ENCODE results near the gene SLC44A1. TPM values are rescaled to one million over a fixed set of nuclear protein-coding genes. Genes with fewer than 3 reads are reported as not detected.

The SLC44A1 gene
- total and polyA plus RNA-seq, 2 donors from 2014 or later: 17.4 to 42.3 TPM

DNA sequence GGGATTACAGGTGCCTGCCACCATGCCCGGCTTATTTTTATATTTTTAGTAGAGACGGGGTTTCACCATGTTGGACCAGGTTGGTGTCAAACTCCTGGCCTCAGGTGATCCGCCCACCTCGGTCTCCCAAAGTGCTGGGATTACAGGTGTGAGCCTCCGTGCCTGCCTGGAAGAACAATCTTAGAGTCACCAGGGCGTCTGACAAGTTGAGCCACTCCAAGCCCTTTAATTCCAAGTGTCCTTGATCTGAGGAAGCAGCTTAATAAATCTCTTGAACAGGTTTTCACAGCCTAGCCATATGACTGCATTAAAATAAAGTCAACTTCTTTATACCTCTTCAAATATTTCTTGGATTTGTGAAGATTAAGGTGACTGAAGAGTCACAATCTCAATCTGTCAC lies 31.5 kb downstream of the SLC44A1 start:
- FAIRE-seq: no peak
- intact Hi-C loops (cut with DNase I): no loop called here
- TF ChIP-seq CTCF (IDR thresholded peaks at IDR 0.05; ENCODE audit: borderline replicate concordance, extremely low read depth, insufficient read depth): no peak
- Histone ChIP-seq H3K27me3 (ENCODE audit: control insufficient read depth, insufficient read depth, low read length) (no peaks in the 10 kb centered on the region), H3K9me3 (ENCODE audit: control insufficient read depth in 2 of 3, insufficient read depth in 1 of 3, low read length in 3 of 3) (no peaks in the 10 kb centered on the region), H3K9ac (ENCODE audit: low read length in 3 of 3) (no peak overlapping the region), H3K36me3 (ENCODE audit: control insufficient read depth in 2 of 3, insufficient read depth in 3 of 3, low read length in 3 of 3) (no peaks in the 10 kb centered on the region), H3K27ac (ENCODE audit: low read depth in 2 of 2, low read length in 2 of 2) (no peak overlapping the region), H3K4me1 (ENCODE audit: control insufficient read depth in 2 of 3, insufficient read depth in 2 of 3, low read depth in 1 of 3, low read length in 3 of 3) (no peaks in the 10 kb centered on the region), H3K4me3 (ENCODE audit: low read length in 3 of 3) (no peak overlapping the region)
- DNase-seq: no peak

DNA sequence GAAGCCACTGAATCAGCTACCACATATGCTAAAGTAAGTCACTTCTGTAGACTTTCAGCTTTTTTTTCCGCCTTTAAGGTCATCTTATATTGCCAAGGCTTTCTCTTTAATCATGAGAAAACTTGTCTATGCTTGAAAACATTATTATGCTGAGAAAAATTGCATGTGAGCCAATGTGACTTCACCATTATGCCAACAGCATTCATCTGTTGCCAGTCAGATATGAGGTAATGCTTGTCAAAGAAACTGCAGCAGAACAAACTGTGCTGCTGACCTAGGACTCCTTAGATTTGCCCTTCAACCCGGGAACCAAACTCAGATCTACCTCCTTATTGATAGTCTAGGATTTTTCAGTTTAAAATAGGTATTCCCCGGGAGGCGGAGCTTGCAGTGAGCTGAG lies 34.3 kb downstream of the SLC44A1 start:
- H3K27me3 ChIP-seq (ENCODE audit: control insufficient read depth, insufficient read depth, low read length): no peaks in the 10 kb centered on the region
- H3K4me1 ChIP-seq (ENCODE audit: control insufficient read depth in 2 of 3, insufficient read depth in 2 of 3, low read depth in 1 of 3, low read length in 3 of 3): no peaks in the 10 kb centered on the region
- no peak overlapping the region for H3K27ac ChIP-seq (ENCODE audit: low read depth in 2 of 2, low read length in 2 of 2)
- no peak overlapping the region for H3K9ac ChIP-seq (ENCODE audit: low read length in 3 of 3)
- no peak overlapping the region for H3K4me3 ChIP-seq (ENCODE audit: low read length in 3 of 3)
- intact Hi-C loops (cut with DNase I): no loop called here
- no peak for DNase-seq
- no peaks in the 10 kb centered on the region for H3K9me3 ChIP-seq (ENCODE audit: control insufficient read depth in 2 of 3, insufficient read depth in 1 of 3, low read length in 3 of 3)
- TF ChIP-seq CTCF (IDR thresholded peaks at IDR 0.05; ENCODE audit: borderline replicate concordance, extremely low read depth, insufficient read depth): no peak
- FAIRE-seq: no peak
- H3K36me3 ChIP-seq (ENCODE audit: control insufficient read depth in 2 of 3, insufficient read depth in 3 of 3, low read length in 3 of 3): no peaks in the 10 kb centered on the region

GRCh38 chr9:105280691-105281090 lies 36.2 kb downstream of the SLC44A1 start:
- intact Hi-C loops (cut with DNase I): no loop called here
- Histone ChIP-seq H3K9ac (ENCODE audit: low read length in 3 of 3) (no peak overlapping the region), H3K4me3 (ENCODE audit: low read length in 3 of 3) (no peak overlapping the region), H3K36me3 (ENCODE audit: control insufficient read depth in 2 of 3, insufficient read depth in 3 of 3, low read length in 3 of 3) (no peaks in the 10 kb centered on the region), H3K27ac (ENCODE audit: low read depth in 2 of 2, low read length in 2 of 2) (no peak overlapping the region), H3K4me1 (ENCODE audit: control insufficient read depth in 2 of 3, insufficient read depth in 2 of 3, low read depth in 1 of 3, low read length in 3 of 3) (no peaks in the 10 kb centered on the region), H3K9me3 (ENCODE audit: control insufficient read depth in 2 of 3, insufficient read depth in 1 of 3, low read length in 3 of 3) (no peaks in the 10 kb centered on the region), H3K27me3 (ENCODE audit: control insufficient read depth, insufficient read depth, low read length) (no peaks in the 10 kb centered on the region)
- no peak for TF ChIP-seq CTCF (IDR thresholded peaks at IDR 0.05; ENCODE audit: borderline replicate concordance, extremely low read depth, insufficient read depth)
- DNase-seq (no peak), FAIRE-seq (no peak)

DNA sequence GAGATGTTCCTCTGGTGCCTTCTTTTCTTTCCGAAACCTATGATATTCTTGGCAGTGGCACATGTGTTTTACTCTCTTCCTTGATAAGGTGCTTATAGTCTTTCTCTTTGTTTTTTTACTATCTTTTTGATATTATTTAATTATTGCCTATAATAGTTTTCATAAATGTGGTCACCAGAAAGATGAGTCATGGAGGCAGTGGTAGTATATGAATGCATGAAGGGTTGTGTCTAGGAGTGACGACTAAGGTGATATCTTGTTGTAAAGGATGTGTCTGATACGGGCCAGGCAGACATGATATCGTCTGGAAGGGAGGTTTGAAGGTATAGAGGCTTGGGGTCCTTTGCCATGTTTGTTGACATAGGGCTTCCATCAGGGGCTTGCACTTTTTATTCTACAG lies 36.8 kb downstream of the SLC44A1 start:
- DNase-seq (no peak), FAIRE-seq (no peak)
- H3K27me3 ChIP-seq (ENCODE audit: control insufficient read depth, insufficient read depth, low read length): no peaks in the 10 kb centered on the region
- H3K36me3 ChIP-seq (ENCODE audit: control insufficient read depth in 2 of 3, insufficient read depth in 3 of 3, low read length in 3 of 3): no peaks in the 10 kb centered on the region
- no peak for TF ChIP-seq CTCF (IDR thresholded peaks at IDR 0.05; ENCODE audit: borderline replicate concordance, extremely low read depth, insufficient read depth)
- no peaks in the 10 kb centered on the region for H3K9me3 ChIP-seq (ENCODE audit: control insufficient read depth in 2 of 3, insufficient read depth in 1 of 3, low read length in 3 of 3)
- H3K4me1 ChIP-seq (ENCODE audit: control insufficient read depth in 2 of 3, insufficient read depth in 2 of 3, low read depth in 1 of 3, low read length in 3 of 3): no peaks in the 10 kb centered on the region
- intact Hi-C loops (cut with DNase I): no loop called here
- no peak overlapping the region for H3K27ac ChIP-seq (ENCODE audit: low read depth in 2 of 2, low read length in 2 of 2)
- H3K9ac ChIP-seq (ENCODE audit: low read length in 3 of 3): no peak overlapping the region
- no peak overlapping the region for H3K4me3 ChIP-seq (ENCODE audit: low read length in 3 of 3)
